ENCODE data around the gene NXPH2. TPM values are rescaled to one million over a fixed set of nuclear protein-coding genes. Genes with fewer than 3 reads are reported as not detected.
A peak's percentile ranks its signal among the peaks of the same experiment; 100 is the strongest.

Gene NXPH2
- not detected in 2 replicates for total RNA-seq

- H2AFZ ChIP-seq (ENCODE audit: low read length) = no peak within 1 kb of the TSS
Measured at GRCh38 chr2:138779781-138780445, at the start of gene NXPH2. Gene NXPH2 (minus strand): TSS chr2:138780390. CDS start chr2:138780241, 149 bp downstream.

GRCh38 chr2:138829326-138829919 is 49.2 kb upstream of the NXPH2 start:
- TF ChIP-seq CTCF (IDR thresholded peaks at IDR 0.05; ENCODE audit: extremely low read depth, low read depth, low read length) = peak; percentile 32
- H3K36me3 ChIP-seq (ENCODE audit: insufficient read depth, low read length) = no peaks in the 10 kb centered on the region
- no peak for DNase-seq (ENCODE audit: insufficient read length, low spot score, missing footprints)

More at GRCh38 chr2:138779781-138780445, at the start of gene NXPH2:
- TF ChIP-seq CTCF (IDR thresholded peaks at IDR 0.05; ENCODE audit: extremely low read depth, low read depth, low read length) = no peak
- Histone ChIP-seq H3K36me3 (ENCODE audit: insufficient read depth, low read length) (no peaks in the 10 kb centered on the region), H3K27me3 (ENCODE audit: insufficient read depth, low read length) (peaks cover 41% of the 10 kb centered on the region), H3K4me3 (ENCODE audit: insufficient read depth, low read length) (no peak within 1 kb of the TSS), H3K9me3 (ENCODE audit: low read depth, low read length) (no peaks in the 10 kb centered on the region), H3K27ac (ENCODE audit: low read depth, low read length) (no peak within 1 kb of the TSS), H4K20me1 (ENCODE audit: insufficient read depth, low read length) (no peaks in the 10 kb centered on the region), H3K79me2 (ENCODE audit: insufficient read depth, low read length) (no peaks in the 10 kb centered on the region), H3K4me2 (ENCODE audit: insufficient read depth, low read length) (no peak within 1 kb of the TSS), H3K4me1 (ENCODE audit: insufficient read depth, low read length) (peaks cover 4% of the 10 kb centered on the region)
- DNase-seq (ENCODE audit: insufficient read length, low spot score, missing footprints) = peak; percentile 62

GRCh38 chr2:138827426-138828054 is 47.4 kb upstream of the NXPH2 start:
- Histone ChIP-seq H3K27ac (ENCODE audit: low read depth, low read length) (no peak overlapping the region), H3K4me1 (ENCODE audit: insufficient read depth, low read length) (no peaks in the 10 kb centered on the region), H3K9me3 (ENCODE audit: low read depth, low read length) (no peaks in the 10 kb centered on the region), H4K20me1 (ENCODE audit: insufficient read depth, low read length) (no peaks in the 10 kb centered on the region), H3K36me3 (ENCODE audit: insufficient read depth, low read length) (no peaks in the 10 kb centered on the region), H3K27me3 (ENCODE audit: insufficient read depth, low read length) (no peaks in the 10 kb centered on the region), H3K79me2 (ENCODE audit: insufficient read depth, low read length) (no peaks in the 10 kb centered on the region), H3K4me3 (ENCODE audit: insufficient read depth, low read length) (no peak overlapping the region), H3K4me2 (ENCODE audit: insufficient read depth, low read length) (no peak overlapping the region), H2AFZ (ENCODE audit: low read length) (no peak overlapping the region)
- peak; percentile 71 for TF ChIP-seq CTCF (IDR thresholded peaks at IDR 0.05; ENCODE audit: extremely low read depth, low read depth, low read length)
- no peak for DNase-seq (ENCODE audit: insufficient read length, low spot score, missing footprints)

More at GRCh38 chr2:138829326-138829919, 49.2 kb upstream of the NXPH2 start:
- Histone ChIP-seq H4K20me1 (ENCODE audit: insufficient read depth, low read length) (no peaks in the 10 kb centered on the region), H3K27ac (ENCODE audit: low read depth, low read length) (no peak overlapping the region), H3K27me3 (ENCODE audit: insufficient read depth, low read length) (no peaks in the 10 kb centered on the region), H3K79me2 (ENCODE audit: insufficient read depth, low read length) (no peaks in the 10 kb centered on the region), H3K9me3 (ENCODE audit: low read depth, low read length) (no peaks in the 10 kb centered on the region), H3K4me3 (ENCODE audit: insufficient read depth, low read length) (no peak overlapping the region), H3K4me1 (ENCODE audit: insufficient read depth, low read length) (no peaks in the 10 kb centered on the region), H2AFZ (ENCODE audit: low read length) (no peak overlapping the region), H3K4me2 (ENCODE audit: insufficient read depth, low read length) (no peak overlapping the region)

GRCh38 chr2:138823666-138824065 is 43.5 kb upstream of the NXPH2 start:
- Histone ChIP-seq H4K20me1 (ENCODE audit: insufficient read depth, low read length) (no peaks in the 10 kb centered on the region), H3K27ac (ENCODE audit: low read depth, low read length) (no peak overlapping the region), H2AFZ (ENCODE audit: low read length) (no peak overlapping the region), H3K4me3 (ENCODE audit: insufficient read depth, low read length) (no peak overlapping the region), H3K4me2 (ENCODE audit: insufficient read depth, low read length) (no peak overlapping the region), H3K36me3 (ENCODE audit: insufficient read depth, low read length) (no peaks in the 10 kb centered on the region), H3K27me3 (ENCODE audit: insufficient read depth, low read length) (no peaks in the 10 kb centered on the region), H3K9me3 (ENCODE audit: low read depth, low read length) (no peaks in the 10 kb centered on the region), H3K79me2 (ENCODE audit: insufficient read depth, low read length) (no peaks in the 10 kb centered on the region), H3K4me1 (ENCODE audit: insufficient read depth, low read length) (no peaks in the 10 kb centered on the region)
- TF ChIP-seq CTCF (IDR thresholded peaks at IDR 0.05; ENCODE audit: extremely low read depth, low read depth, low read length) = no peak
- DNase-seq (ENCODE audit: insufficient read length, low spot score, missing footprints) = no peak
